GM12892 (cell line): ENCODE measurements around the gene KRT36.

Experiments
- POLR2A ChIP-seq: IDR thresholded peaks from 2 replicates; pipeline ENCODE4 v1.6.1; 2011; ENCODE audit warnings: low read depth, low read length, control low read depth
- POLR2AphosphoS5 ChIP-seq: IDR thresholded peaks from 2 replicates; pipeline ENCODE4 v1.6.1; 2011; ENCODE audit warnings: low read depth, low read length, control low read depth

DNA sequence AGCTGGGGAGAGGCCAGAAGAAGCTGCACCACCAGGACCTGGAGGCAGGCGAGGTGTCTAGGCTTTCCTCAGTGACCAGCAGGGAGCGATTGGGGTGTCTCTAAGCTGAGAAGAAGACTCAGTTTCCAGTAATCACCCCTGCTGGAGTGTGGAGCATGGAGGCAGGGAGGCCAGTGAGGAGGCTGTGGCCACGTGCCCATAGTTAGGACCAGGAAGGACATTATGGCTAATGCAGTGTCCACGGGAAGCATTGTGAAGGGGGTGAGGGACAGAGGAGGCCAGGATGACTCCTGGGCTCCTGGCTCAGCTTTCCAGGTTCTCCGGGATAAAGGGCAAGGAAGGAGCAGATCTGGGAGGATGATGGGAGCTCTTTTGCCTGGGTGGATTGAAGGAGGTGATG is 10.0 kb upstream of the KRT36 start:
- TF ChIP-seq POLR2A (no peak), POLR2AphosphoS5 (no peak)
